ENCODE measurements around the gene WNT5A. TPM values are rescaled to one million over a fixed set of nuclear protein-coding genes. Genes with fewer than 3 reads are reported as not detected.

The WNT5A gene
- total RNA-seq, 6 experiments from 2014 or later: 0.64 to 3.6 (median 2.4) TPM

DNA sequence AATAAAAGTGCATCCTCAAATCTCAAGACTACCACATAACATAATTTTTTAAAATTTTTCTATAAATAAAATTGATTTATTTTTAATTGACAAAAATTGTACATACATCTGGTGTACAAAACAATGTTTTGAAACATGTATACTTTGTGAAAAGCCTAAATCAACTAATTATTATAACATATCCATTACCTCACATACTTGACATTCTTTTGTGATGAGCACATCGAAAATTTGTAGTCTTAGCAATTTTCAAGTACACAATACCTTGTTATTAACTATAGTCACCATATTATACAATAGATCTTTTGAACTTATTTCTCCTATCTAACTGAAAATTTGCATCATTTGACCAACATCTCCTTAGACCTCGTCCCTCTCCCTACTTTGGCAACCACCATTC lies 7.9 kb upstream of the WNT5A start:
- TF ChIP-seq, protein P1, sequence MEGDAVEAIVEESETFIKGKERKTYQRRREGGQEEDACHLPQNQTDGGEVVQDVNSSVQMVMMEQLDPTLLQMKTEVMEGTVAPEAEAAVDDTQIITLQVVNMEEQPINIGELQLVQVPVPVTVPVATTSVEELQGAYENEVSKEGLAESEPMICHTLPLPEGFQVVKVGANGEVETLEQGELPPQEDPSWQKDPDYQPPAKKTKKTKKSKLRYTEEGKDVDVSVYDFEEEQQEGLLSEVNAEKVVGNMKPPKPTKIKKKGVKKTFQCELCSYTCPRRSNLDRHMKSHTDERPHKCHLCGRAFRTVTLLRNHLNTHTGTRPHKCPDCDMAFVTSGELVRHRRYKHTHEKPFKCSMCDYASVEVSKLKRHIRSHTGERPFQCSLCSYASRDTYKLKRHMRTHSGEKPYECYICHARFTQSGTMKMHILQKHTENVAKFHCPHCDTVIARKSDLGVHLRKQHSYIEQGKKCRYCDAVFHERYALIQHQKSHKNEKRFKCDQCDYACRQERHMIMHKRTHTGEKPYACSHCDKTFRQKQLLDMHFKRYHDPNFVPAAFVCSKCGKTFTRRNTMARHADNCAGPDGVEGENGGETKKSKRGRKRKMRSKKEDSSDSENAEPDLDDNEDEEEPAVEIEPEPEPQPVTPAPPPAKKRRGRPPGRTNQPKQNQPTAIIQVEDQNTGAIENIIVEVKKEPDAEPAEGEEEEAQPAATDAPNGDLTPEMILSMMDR (IDR thresholded peaks at IDR 0.05): no peak
- TF ChIP-seq POLR2A (IDR thresholded peaks at IDR 0.05): no peak
- H3K4me3 ChIP-seq: no peak overlapping the region
- intact Hi-C loops (cut with DNase I): no loop called here
- H3K27ac ChIP-seq: no peak overlapping the region
- ATAC-seq: no peak
- H3K36me3 ChIP-seq: no peaks in the 10 kb centered on the region
- WGBS (ENCODE audit: insufficient coverage, low coverage, low lambda C conversion rate, missing lambda C conversion rate): 78% methylated on average over 2 of the region's 2 CpGs
- no peaks in the 10 kb centered on the region for H3K27me3 ChIP-seq
- no peaks in the 10 kb centered on the region for H3K9me3 ChIP-seq
- H3K4me1 ChIP-seq: peaks cover 0 to 20% (median 9%) of the 10 kb centered on the region in 4 donors
- no peak for DNase-seq

DNA sequence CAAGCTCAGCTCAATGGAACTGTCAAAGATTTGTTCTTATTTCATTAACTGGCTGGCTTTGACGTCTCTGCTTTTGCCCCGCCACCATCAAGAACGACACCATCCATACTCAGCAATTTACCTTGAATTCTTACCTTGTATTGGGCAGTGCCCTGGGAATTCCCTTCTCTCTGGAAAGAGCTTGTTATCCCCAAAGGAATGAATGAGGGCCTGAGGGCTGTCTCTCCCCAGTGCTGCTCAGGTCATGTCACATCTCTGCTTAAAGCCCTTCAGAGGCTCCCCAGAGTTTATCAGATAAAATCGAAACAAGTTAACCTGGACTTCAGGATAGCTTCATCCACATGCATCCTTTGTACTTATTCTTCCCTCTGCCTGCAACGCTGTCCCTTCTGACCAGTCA lies 5.9 kb upstream of the WNT5A start:
- 74% methylated on average over 5 of the region's 5 CpGs for WGBS (ENCODE audit: insufficient coverage, low coverage, low lambda C conversion rate, missing lambda C conversion rate)
- no peak for ATAC-seq

DNA sequence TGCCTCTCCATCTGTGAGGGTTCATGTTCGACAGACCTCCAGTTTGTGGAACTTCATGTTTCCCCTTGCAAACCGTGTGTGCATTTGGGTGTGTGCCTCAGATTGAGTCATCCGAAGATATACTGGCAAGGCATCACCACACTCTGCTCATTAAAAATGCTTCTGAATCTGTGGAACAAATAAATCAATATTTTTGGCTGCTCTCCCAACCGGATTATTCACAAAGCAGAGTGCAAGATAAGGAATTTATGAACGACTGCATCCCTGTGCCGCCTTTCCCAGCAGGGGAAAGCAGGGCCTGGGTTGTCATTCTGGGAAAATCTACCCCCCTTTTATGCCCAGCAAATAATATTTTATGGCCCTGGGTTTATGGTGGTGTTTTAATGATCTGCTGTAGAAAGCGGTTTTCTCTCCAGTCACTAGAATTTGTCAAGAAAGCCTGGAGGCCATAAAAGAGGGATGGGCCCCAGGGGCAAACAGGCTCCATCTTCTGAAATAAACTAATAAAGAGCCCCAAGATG lies 4.2 kb upstream of the WNT5A start:
- no peak for DNase-seq
- peaks cover 0 to under 1% (median 0%) of the 10 kb centered on the region in 4 donors for H3K4me1 ChIP-seq
- no peak overlapping the region for H3K4me3 ChIP-seq
- H3K27ac ChIP-seq: no peak overlapping the region
- intact Hi-C loops (cut with DNase I): no loop called here
- no peaks in the 10 kb centered on the region for H3K9me3 ChIP-seq
- TF ChIP-seq, protein P1 (IDR thresholded peaks at IDR 0.05): no peak
- TF ChIP-seq POLR2A (IDR thresholded peaks at IDR 0.05): no peak
- peak in 1 of 4 donors; percentile 6 for ATAC-seq
- WGBS (ENCODE audit: insufficient coverage, low coverage, low lambda C conversion rate, missing lambda C conversion rate): 51% methylated on average over 4 of the region's 7 CpGs
- no peaks in the 10 kb centered on the region for H3K27me3 ChIP-seq
- no peaks in the 10 kb centered on the region for H3K36me3 ChIP-seq

More for the DNA sequence above, 5.9 kb upstream of the WNT5A start:
- Histone ChIP-seq H3K27me3 (no peaks in the 10 kb centered on the region), H3K4me1 (peaks cover 0 to 16% (median 5%) of the 10 kb centered on the region in 4 donors), H3K36me3 (no peaks in the 10 kb centered on the region), H3K9me3 (no peaks in the 10 kb centered on the region), H3K27ac (no peak overlapping the region), H3K4me3 (no peak overlapping the region)
- TF ChIP-seq, protein P1 (IDR thresholded peaks at IDR 0.05): no peak
- no peak for TF ChIP-seq POLR2A (IDR thresholded peaks at IDR 0.05)
- DNase-seq: no peak
- intact Hi-C loops (cut with DNase I): no loop called here

DNA sequence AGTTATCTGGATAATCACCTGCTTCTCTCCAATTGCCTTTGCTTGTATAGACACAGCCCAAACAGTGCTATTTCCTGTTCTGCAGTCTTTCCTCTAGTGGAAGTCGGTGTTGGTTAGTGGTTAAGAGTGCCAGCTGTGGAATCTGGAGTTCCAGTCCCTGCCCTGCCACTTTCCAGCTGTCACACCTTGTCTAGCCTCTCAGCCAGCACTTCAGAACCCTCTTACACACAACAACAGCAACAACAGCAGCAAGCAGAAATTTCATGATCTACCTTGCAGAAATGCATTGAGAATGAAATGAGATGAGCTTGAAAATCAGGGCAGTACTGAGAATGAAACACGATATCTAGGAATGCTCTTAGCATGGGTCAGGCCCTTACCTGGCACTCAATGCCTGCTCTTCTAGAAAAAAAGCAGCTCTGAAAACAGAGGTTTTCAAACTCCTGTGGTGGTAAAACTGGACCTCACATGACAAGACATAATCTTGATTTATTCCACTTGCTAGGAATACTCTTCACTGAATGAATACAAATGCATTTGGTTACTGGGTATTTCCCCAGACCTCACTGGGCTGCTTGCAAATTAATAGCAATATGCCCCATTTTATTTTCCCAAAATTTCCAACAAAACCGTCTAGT lies 3.3 kb upstream of the WNT5A start:
- H3K36me3 ChIP-seq: no peaks in the 10 kb centered on the region
- H3K27me3 ChIP-seq: no peaks in the 10 kb centered on the region
- no peak overlapping the region for H3K27ac ChIP-seq
- 60% methylated on average over 3 of the region's 3 CpGs for WGBS (ENCODE audit: insufficient coverage, low coverage, low lambda C conversion rate, missing lambda C conversion rate)
- ATAC-seq (no peak), DNase-seq (no peak)
- no peak for TF ChIP-seq POLR2A (IDR thresholded peaks at IDR 0.05)
- TF ChIP-seq, protein P1 (IDR thresholded peaks at IDR 0.05): no peak
- intact Hi-C loops (cut with DNase I): no loop called here
- H3K4me1 ChIP-seq: no peaks in the 10 kb centered on the region
- no peaks in the 10 kb centered on the region for H3K9me3 ChIP-seq
- no peak overlapping the region for H3K4me3 ChIP-seq

All from right lobe of liver (tissue), 6 donors.